Activated CD4-positive, alpha-beta T cell treated with anti-CD3 and anti-CD28 coated beads, Interleukin-2, Interleukin-4, amounts not matched to agents 100 ng/mL and 50 ng/mL, durations not matched to agents 16 hours and 8 hours (primary cell): Measurements from ENCODE around the gene GLIPR1L2.

ENCODE experiments used
- DNase-seq: peaks from one replicate; pipeline ENCODE4 v3.0.0-alpha.2; 2020; ENCODE audit warnings: low spot score

Gene GLIPR1L2

DNA sequence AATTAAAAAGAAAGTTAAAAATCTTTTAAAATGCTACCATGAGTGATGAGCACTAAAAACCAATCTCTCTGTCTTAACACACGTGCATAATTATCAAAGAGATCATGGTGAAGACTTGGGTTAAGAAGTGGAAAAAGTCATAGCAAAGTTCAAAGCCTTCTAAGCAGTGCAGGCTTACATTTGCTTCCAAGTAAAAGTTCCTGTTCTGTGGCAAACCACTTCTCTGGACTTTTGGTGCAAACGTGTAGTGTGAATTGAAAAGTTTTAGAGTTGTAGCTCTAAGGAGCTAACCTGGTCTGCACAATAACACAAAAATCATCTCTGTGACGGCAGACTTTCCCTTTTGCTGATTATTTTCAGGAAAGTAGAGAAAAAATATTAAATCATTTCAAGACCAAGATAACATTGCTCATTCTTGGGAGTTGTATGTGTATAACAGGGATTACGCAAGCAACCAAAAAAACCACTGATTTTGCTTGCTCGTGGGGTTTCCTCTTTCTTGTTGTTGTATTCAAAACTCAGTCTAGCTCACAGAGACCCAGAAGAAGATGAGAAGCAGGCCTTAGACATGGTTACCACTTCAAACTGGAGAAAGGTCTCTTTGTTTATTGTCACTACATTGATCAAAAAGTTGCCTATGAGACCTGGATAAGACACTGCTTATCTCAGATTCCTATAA is 87.4 kb downstream of the GLIPR1L2 start:
- peak; percentile 80 for DNase-seq

DNA sequence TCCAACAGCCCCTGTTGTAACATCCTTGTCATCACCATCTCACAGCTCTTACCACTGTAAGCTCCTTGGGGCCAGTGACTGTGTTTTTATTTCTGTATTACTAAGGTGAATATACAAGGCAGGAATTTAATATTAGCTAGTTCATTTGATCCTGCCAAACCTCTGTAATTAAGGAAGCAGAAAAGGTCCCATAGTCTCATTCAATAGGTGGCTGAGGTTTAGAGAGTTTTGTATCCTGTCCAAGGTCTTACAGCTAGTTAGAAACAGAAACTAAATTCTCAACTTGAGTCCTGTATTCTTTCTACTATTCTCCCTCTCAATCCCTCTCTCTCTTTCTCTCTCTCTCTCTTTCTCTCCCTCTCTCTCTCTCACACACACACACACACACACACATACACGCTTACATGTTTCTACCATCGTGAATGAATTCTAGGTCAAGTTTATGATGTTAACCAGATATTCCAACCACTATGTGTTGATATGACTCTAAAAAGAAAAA is 89.1 kb downstream of the GLIPR1L2 start:
- peak; percentile 28 for DNase-seq

DNA sequence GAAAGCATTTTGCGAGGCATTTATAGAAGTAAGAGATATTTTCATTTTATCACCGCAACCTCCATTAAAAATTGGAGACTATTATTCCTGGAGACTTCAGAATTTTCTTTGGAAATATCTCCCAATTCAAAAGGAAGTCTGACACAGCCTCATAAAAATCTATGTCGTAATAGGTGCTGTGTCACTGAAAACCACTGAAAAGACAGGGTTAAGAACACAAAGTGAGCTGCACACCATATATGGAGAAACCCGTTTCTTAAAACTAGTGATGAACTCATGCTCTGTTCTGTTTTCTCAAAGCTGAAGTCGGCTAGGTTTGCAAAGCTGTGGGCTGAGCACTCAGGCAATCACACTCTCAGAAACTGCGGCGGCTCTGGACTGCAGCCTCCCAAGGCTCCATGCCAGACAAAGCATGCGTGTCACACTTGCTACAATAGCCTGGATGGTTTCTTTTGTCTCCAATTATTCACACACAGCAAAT is 89.6 kb downstream of the GLIPR1L2 start, which contains the start of gene GLIPR1:
GLIPR1 (plus strand) TSS at position 287 of the 481 bp plus-strand sequence; CDS start at position 413, 126 bp downstream.
- peak; percentile 89 for DNase-seq

DNA sequence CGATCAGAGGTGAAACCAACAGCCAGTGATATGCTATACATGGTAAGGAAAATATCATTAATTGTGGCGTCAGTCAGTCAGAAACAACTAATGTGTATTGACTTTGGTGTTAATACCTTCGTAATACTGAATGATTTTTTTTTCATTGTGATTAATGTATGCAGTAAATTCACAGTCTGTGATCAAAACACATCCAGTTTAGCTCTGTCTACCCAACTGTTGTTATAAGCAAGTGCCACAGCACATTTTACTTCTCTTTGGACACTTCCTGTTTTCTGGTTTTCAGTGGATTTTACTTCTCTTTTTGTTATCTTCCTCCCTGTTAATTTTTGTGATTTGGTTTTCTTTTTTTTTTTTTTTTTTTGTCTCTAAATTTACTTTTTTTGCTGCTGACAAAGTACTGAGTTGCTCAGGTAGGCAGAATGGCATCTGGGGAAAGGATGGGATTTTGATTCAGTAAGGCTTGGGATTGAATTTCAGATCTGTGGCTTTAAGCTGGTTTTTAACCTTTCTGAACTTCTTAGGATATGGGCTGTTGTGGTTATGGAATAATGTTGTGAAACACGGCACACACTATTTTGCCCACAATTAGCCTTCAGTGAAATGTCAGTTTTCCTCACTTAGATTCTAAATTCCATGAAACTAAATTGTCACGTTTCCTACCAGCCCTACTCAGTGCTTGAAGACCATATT is 90.3 kb downstream of the GLIPR1L2 start:
- no peak for DNase-seq

DNA sequence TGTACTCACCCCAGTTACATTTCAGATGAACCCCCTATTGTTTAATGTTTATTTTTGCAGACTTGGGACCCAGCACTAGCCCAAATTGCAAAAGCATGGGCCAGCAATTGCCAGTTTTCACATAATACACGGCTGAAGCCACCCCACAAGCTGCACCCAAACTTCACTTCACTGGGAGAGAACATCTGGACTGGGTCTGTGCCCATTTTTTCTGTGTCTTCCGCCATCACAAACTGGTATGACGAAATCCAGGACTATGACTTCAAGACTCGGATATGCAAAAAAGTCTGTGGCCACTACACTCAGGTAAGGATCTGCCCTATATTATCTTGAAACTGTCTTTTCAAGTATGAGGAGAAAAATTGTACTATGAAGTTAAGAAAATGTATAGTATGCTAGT is 90.9 kb downstream of the GLIPR1L2 start:
- DNase-seq: peak; percentile 14
